GM12878 (cell line): ENCODE data around the gene KLRG1.

Experiments
- CHD4 ChIP-seq: fragments of 200-600 bp; sonication (generic); IDR thresholded peaks from 2 replicates; pipeline ENCODE4 v1.6.1; 2016; ENCODE audit warnings: mild to moderate bottlenecking
- EZH2 ChIP-seq: IDR thresholded peaks from 2 replicates; pipeline ENCODE4 v1.6.1; 2012; ENCODE audit warnings: low read depth, mild to moderate bottlenecking, control low read depth, inconsistent platforms, low read length, borderline replicate concordance; ENCODE audit not compliant: control insufficient read depth
- REST ChIP-seq: IDR thresholded peaks from 2 replicates; pipeline ENCODE4 v1.6.1; 2012; ENCODE audit warnings: mild to moderate bottlenecking, low read depth, low read length
- TF ChIP-seq, protein P1 (sequence below): fragments of 450-650 bp; formaldehyde crosslinking; IDR thresholded peaks from 2 replicates; pipeline ENCODE4 v1.4.0; 2020; ENCODE audit warnings: mild to moderate bottlenecking, moderate library complexity

GRCh38 chr12:8948701-8949341 is 40.5 kb upstream of the KLRG1 start:
- TF ChIP-seq CHD4 (no peak), REST (no peak), EZH2 (no peak)
- TF ChIP-seq, protein P1, sequence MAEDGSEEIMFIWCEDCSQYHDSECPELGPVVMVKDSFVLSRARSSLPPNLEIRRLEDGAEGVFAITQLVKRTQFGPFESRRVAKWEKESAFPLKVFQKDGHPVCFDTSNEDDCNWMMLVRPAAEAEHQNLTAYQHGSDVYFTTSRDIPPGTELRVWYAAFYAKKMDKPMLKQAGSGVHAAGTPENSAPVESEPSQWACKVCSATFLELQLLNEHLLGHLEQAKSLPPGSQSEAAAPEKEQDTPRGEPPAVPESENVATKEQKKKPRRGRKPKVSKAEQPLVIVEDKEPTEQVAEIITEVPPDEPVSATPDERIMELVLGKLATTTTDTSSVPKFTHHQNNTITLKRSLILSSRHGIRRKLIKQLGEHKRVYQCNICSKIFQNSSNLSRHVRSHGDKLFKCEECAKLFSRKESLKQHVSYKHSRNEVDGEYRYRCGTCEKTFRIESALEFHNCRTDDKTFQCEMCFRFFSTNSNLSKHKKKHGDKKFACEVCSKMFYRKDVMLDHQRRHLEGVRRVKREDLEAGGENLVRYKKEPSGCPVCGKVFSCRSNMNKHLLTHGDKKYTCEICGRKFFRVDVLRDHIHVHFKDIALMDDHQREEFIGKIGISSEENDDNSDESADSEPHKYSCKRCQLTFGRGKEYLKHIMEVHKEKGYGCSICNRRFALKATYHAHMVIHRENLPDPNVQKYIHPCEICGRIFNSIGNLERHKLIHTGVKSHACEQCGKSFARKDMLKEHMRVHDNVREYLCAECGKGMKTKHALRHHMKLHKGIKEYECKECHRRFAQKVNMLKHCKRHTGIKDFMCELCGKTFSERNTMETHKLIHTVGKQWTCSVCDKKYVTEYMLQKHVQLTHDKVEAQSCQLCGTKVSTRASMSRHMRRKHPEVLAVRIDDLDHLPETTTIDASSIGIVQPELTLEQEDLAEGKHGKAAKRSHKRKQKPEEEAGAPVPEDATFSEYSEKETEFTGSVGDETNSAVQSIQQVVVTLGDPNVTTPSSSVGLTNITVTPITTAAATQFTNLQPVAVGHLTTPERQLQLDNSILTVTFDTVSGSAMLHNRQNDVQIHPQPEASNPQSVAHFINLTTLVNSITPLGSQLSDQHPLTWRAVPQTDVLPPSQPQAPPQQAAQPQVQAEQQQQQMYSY (CRISPR knock-in tag) = no peak
